GM18873 (cell line): ENCODE measurements around the gene PLA2G2C.
"Not testable (repeated sequence)": the region's sequence is repeated elsewhere in the genome, so short reads cannot be mapped to it uniquely, and the experiment has no call there.

Source experiments
- ATAC-seq: cut with Tn5 transposase; IDR thresholded peaks from one replicate; pipeline ENCODE4 v1.9.1; 2021; ENCODE audit warnings: mild to moderate bottlenecking, moderate library complexity, moderate number of reproducible peaks; ENCODE audit not compliant: unreplicated experiment, low FRiP score

The PLA2G2C gene

DNA sequence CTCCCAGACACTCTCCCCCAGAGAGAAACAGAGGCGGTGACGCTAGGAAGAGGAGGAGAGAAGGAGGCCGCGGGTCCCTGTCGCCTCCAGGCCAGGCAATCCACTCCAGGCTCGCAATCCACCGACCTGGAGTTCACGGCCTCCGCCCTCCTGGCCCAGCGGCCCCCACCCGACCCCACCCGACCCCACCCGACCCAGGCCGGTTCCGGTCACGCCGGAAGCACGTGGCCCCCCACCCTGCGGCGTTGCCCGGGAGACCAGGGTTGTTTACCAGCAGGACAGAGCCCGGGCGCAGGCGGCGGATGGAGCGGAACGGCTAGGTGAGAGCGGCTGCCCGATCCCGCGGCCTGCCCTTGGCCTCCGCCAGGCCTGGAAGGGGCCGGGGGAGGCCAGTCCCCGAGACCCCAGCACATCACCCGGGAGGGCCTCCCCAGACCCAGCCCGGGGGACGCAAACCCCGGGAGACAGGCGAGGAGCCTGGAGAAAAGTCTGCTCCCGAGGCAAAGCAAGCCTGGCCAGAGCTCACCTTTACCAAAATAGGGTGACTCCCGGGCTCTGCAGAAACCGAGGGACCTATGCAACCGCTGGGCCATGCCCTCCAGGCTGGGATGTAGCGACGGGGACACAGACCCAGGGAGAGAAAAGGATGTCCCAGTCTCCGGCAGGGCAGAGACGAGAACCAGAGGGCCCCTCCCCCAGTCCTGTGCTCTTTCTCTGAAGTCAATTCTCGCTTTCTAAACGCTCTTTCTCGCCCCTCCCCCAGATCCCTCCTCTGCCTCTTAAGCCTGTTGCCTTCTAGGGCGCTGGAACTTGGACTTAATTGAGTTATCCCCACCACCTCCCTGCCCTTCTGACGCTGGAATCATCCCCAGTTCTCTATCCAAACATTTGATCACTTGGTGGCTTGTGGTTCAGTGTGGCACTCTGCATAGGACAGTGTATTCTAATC is at the start of gene PLA2G2C, which contains the start of gene UBXN10:
TSS of gene PLA2G2C (minus strand) at position 685 of the 949 bp plus-strand sequence. CDS start 9,155 bp downstream, outside the sequence.
TSS of gene UBXN10 (plus strand) at position 263 of the 949 bp plus-strand sequence. CDS start 4,466 bp downstream, outside the sequence.
- ATAC-seq = no peak

GRCh38 chr1:20234788-20235535 is 48.6 kb upstream of the PLA2G2C start:
- ATAC-seq = no peak

DNA sequence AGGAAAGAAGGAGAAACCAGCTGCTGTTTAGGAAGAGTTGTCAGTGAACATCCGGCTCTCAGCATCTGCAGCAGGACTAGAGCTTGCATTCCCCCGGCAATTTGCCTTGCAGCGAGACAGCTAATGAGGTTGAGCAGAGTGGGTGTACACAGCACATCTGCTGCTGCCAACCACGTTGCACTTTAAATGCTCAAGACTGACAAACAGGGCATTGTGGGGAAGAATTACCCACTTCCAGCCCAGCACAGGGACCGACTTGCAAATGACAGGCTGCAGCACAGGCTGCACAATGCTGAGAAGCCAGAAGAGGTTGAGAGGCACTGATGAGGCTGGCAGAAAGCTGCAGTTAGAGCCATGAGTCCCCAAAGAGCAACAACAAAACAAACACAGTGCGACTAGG is 47.5 kb upstream of the PLA2G2C start:
- no peak for ATAC-seq

DNA sequence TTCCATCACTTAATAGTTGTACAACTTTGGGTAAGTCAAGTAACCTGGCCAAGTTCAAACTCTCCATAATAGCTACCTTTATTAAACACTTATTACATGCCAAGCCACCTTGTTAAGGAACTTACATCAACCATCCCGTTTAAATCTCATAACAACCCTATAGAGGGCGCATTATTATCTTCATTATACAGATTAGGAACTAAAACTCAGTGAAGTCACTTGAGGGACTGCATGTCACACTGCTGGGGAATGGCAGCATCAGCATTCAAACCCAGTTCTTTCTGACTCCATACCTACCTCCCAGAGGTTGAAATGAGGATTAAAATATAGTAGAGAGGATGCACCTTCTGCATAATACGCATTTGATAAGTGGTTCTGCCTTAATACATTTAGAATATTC is 47.1 kb upstream of the PLA2G2C start:
- ATAC-seq = no peak

DNA sequence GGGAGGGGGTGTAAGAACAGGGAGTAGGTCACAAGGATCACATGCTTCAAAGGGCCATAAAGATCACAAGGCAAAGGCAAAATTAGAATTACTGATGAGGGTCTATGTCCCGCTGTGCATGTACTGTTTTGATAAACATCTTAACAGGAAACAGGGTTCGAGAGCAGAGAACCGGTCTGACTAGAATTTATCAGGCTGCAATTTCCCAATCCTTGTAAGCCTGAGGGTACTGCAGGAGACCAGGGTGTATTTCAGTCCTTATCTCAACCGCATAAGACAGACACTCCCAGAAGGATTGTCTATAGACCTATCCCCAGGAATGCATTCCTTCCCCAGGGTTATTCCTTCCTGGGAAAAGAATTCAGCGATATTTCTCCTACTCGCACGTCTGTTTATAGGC is 46.2 kb upstream of the PLA2G2C start:
- not testable (repeated sequence) for ATAC-seq

GRCh38 chr1:20229171-20229570 is 42.9 kb upstream of the PLA2G2C start:
- ATAC-seq = no peak

- ATAC-seq = no peak
Observed at GRCh38 chr1:20228314-20228825, 42.1 kb upstream of the PLA2G2C start.

GRCh38 chr1:20227704-20228103 is 41.4 kb upstream of the PLA2G2C start:
- ATAC-seq = no peak

- ATAC-seq = no peak
Observed at GRCh38 chr1:20224546-20224945, 38.2 kb upstream of the PLA2G2C start.

DNA sequence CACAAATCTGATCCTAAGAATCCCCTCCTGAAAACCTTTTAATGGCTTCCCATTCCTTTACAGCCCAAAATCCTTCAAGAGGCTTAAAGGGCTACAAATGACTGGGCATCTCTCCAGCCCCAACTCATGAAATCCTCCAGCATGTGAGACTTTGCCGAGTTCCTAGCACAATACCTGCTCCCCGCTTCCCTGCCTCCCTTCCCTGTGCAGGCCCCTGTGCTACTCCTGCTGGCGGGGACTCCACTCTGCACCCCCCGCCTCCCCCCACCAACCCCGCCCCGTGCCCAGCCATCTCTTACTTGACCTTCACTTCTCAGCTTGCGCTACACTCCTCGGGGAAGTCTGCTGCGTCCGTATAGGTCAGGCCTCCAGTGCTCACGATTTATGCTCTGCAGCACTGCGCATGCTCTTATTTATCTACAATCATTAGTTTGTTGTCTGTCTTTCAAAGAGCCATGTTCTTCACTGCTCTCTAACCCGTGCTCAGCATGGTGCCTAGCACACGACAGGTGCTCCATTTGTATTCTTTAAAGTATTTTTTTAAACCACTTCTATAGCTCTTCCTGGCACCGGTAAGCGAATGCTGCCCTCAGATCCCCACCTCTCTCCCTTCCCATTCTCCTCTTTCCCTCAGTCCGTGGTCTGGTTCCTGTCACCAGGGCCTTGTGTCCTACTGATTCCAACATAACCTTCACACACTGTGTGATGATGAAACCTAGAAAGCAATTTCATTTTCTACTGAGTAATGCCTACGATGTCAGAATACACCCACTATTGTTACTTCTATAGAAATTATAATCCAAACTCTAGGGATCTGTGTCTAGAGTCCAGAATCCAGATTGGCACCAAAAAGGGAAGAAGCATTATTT is 37.5 kb upstream of the PLA2G2C start:
- no peak for ATAC-seq

GRCh38 chr1:20223106-20223505 is 36.8 kb upstream of the PLA2G2C start:
- ATAC-seq = no peak

GRCh38 chr1:20220036-20220435 is 33.7 kb upstream of the PLA2G2C start:
- ATAC-seq = no peak

DNA sequence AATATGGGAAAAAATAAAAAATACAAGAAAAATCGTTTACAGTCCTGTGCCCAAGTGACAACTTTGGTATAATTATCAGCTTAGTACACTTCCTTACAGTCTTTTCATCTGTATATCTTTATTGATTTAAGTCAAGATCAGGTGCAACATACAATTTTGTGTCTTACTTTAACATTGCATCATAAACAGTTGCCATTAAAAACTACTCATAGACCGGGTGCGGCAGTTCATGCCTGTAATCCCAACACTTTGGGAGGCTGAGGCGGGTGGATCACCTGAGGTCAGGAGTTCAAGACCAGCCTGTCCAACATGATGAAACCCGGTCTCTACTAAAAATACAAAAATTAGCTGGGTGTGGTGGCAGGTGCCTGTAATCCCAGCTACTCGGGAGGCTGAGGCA is 32.7 kb upstream of the PLA2G2C start:
- not testable (repeated sequence) for ATAC-seq

GRCh38 chr1:20216574-20216973 is 30.3 kb upstream of the PLA2G2C start:
- ATAC-seq = no peak

- ATAC-seq = no peak
Observed at GRCh38 chr1:20215716-20216115, 29.4 kb upstream of the PLA2G2C start.

GRCh38 chr1:20212685-20213331 is 26.5 kb upstream of the PLA2G2C start:
- ATAC-seq = no peak

- ATAC-seq = no peak
Observed at GRCh38 chr1:20212085-20212684, 25.9 kb upstream of the PLA2G2C start.

- ATAC-seq = no peak
Observed at GRCh38 chr1:20211511-20211931, 25.2 kb upstream of the PLA2G2C start.
